Transverse colon (tissue), 4 donors: ENCODE measurements around the gene ADGRE2. TPM values are rescaled to one million over a fixed set of nuclear protein-coding genes. Genes with fewer than 3 reads are reported as not detected.

Experiments
- DNase-seq: peaks from one replicate; pipeline ENCODE4 v3.0.0-alpha.2; 2019
- H3K27ac ChIP-seq, 4 donors: fragments of 200-600 bp; sonication (generic); 2 replicates each; pipeline ENCODE4 v1.5.1; 2016 to 2018; ENCODE audit warnings: inconsistent platforms in 4 of 4
- H3K27me3 ChIP-seq: fragments of 200-600 bp; sonication (generic); 2 replicates; pipeline ENCODE4 v1.5.1; 2017; ENCODE audit warnings: inconsistent platforms
- H3K36me3 ChIP-seq, 4 donors: fragments of 200-600 bp; sonication (generic); 2 replicates each; pipeline ENCODE4 v1.5.1; 2017 to 2019; ENCODE audit warnings: inconsistent platforms in 4 of 4
- H3K4me1 ChIP-seq, 4 donors: fragments of 200-600 bp; sonication (generic); 2 replicates each; pipeline ENCODE4 v1.5.1; 2017 to 2020; ENCODE audit warnings: inconsistent platforms in 4 of 4
- H3K4me3 ChIP-seq, 4 donors: fragments of 200-600 bp; sonication (generic); 1 replicate in 1 of 4; 2 replicates in 3 of 4; pipeline versions ENCODE4 v1.5.1 to v1.6.1; 2017 to 2019; ENCODE audit warnings: inconsistent platforms in 4 of 4
- H3K9me3 ChIP-seq, 2 donors: fragments of 200-600 bp; sonication (generic); 2 replicates each; pipeline ENCODE4 v1.5.1; 2017 to 2019; ENCODE audit warnings: inconsistent platforms in 2 of 2
- CTCF ChIP-seq, 5 experiments: fragments of 200-600 bp in 3 of 5; fragments of 450-650 bp in 2 of 5; sonication (generic) in 3 of 5; IDR thresholded peaks; 1 replicate in 2 of 5; 2 replicates in 3 of 5; pipeline ENCODE4 v1.5.1; 2016 to 2017; ENCODE audit warnings: antibody characterized with exemption in 5 of 5, inconsistent platforms in 3 of 5, mild to moderate bottlenecking in 2 of 5, moderate library complexity in 1 of 5
- EP300 ChIP-seq: sonication (generic); formaldehyde crosslinking; IDR thresholded peaks from one replicate; pipeline ENCODE4 v1.6.1; 2017; ENCODE audit warnings: antibody characterized with exemption, low read depth
- POLR2A ChIP-seq: fragments of 450-650 bp; IDR thresholded peaks from one replicate; pipeline ENCODE4 v1.6.1; 2016; ENCODE audit warnings: antibody characterized with exemption, mild to moderate bottlenecking, moderate library complexity
- POLR2AphosphoS5 ChIP-seq, 3 donors: sonication (generic); formaldehyde crosslinking; IDR thresholded peaks; one replicate each; pipeline ENCODE4 v1.6.1; 2016; ENCODE audit warnings: antibody characterized with exemption in 3 of 3
- WGBS, 2 donors: methylation state at CpG; one replicate each; pipeline ENCODE4 v1.1.5; 2018; ENCODE audit warnings: low coverage in 1 of 2; 5-methylcytosine and 5-hydroxymethylcytosine counted together
- in situ Hi-C, 4 donors: fragments of 200-750 bp; cut with MboI; loops; one replicate each; pipeline versions ENCODE4 v1.15.0 to v1.15.1; 2017; ENCODE audit warnings: low sequenced_read_pairs in 3 of 4, low pct_ligation_motif_present in 1 of 4, low pct_unique_long_range_greater_than_20kb in 1 of 4
- intact Hi-C: fragments of 100-400 bp; cut with DNase I; formaldehyde crosslinking; loops from one replicate; pipeline ENCODE4 v1.15.1; 2023; ENCODE audit warnings: low total_unique reads
- small RNA-seq, 4 donors: library from RNA; depleted of rRNA; stranded (forward); fragments of <200 nt; gene quantifications; one replicate each; pipeline ENCODE3, GENCODE V24; 2016
- total RNA-seq, 4 donors: library from RNA; depleted of rRNA; stranded (reverse); fragments of >200 nt; gene quantifications; one replicate each; pipeline ENCODE4 v1.1.0, GENCODE V29; 2016

ADGRE2 gene
- total RNA-seq, 4 donors from 2014 or later = 1.00 to 3.3 (median 1.8) TPM

GRCh38 chr19:14689598-14690503 lies 88.5 kb downstream of the ADGRE2 start, which contains the start of gene ZNF333:
TSS of gene ZNF333 (plus strand) at chr19:14690048. CDS start at chr19:14693492, 3,444 bp downstream.
- in situ Hi-C loops = loop anchor here (10.0 kb wide), 1 partner anchor 115 kb away; the partner anchor contains the start of gene NDUFB7 (in 4 of the 4)
- 0% methylated on average over 19 of the region's 66 CpGs; no CpG with 5 or more reads in 1 of the 2 donors for WGBS, 2 donors

DNA sequence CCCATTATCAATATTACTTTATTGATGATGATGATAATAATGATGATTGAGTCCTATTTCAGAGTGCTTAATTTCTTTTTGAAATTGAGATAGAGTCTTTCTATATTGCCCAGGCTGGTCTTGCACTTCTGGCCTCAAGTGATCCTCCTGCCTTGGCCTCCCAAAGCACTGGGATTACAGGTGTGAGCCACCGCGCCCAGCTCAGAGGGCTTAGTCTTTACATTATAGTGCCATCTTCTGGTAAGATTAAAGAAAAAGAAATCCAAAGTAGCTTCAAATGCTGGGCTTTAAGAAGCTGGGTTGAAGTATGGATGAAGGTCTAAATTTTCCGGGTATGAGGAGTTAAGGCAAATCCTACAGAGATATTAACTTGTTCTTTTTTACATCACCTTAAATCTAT lies 91.9 kb downstream of the ADGRE2 start:
- no peak for TF ChIP-seq EP300
- peak in 3 of 5 experiments; percentile 20 to 32 (median 29) for TF ChIP-seq CTCF (IDR thresholded peaks at IDR 0.05)
- no peak for TF ChIP-seq POLR2A
- Histone ChIP-seq H3K27me3 (no peaks in the 10 kb centered on the region), H3K9me3 (no peaks in the 10 kb centered on the region), H3K27ac (no peak overlapping the region), H3K4me1 (peaks cover 0 to 10% (median 7%) of the 10 kb centered on the region in 4 donors), H3K36me3 (no peaks in the 10 kb centered on the region), H3K4me3 (no peak overlapping the region)
- DNase-seq = peak; percentile 17
- WGBS, 2 donors = 22 to 35% methylated on average over 3 of the region's 3 CpGs
- in situ Hi-C loops (loop anchor here (10.0 kb wide), 1 partner anchor 112 kb away; the partner anchor contains the start of gene NDUFB7 (in 4 of the 4)), intact Hi-C loops (no loop called here)

More at GRCh38 chr19:14689598-14690503, 88.5 kb downstream of the ADGRE2 start, which contains the start of gene ZNF333:
- peaks cover 0 to 10% (median 7%) of the 10 kb centered on the region in 4 donors for H3K4me1 ChIP-seq
- DNase-seq = peak; percentile 99
- TF ChIP-seq POLR2A (peak; percentile 55), POLR2AphosphoS5 (IDR thresholded peaks at IDR 0.05) (peak in 2 of 3 donors; percentile 56 to 76), EP300 (no peak), CTCF (IDR thresholded peaks at IDR 0.05) (no peak)
- intact Hi-C loops = loop anchor here (2.0 kb wide), 1 partner anchor 117 kb away; the partner anchor contains the start of gene NDUFB7
- no peaks in the 10 kb centered on the region for H3K27me3 ChIP-seq
- H3K27ac ChIP-seq = peak within 1 kb of the TSS; percentile 90 to 94 (median 92)
- H3K9me3 ChIP-seq = no peaks in the 10 kb centered on the region
- peak within 1 kb of the TSS; percentile 55 to 82 (median 68) for H3K4me3 ChIP-seq
- H3K36me3 ChIP-seq = no peaks in the 10 kb centered on the region

DNA sequence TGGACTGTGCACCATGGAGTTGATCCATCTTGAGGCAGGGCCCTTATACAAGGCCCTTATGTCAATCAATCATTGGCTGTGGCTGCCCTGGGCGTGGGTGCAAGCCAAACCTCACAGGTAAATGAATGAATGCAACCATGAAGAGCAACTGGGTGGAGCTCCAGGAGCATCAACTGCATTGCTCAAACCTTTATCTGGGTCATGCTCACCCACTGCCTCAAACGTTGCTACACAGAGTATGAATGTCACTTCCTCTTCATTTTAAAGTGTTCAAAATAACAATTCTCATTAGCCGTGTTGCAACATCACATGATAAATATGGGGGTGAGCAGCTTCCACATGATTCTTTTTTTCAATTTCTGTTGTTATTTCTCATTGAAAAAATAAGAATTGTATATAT lies 94.9 kb downstream of the ADGRE2 start:
- WGBS, 2 donors = 38 to 39% methylated on average over 2 to 3 of the region's 3 CpGs
- intact Hi-C loops = no loop called here
- TF ChIP-seq CTCF (IDR thresholded peaks at IDR 0.05) = no peak
- no peak for TF ChIP-seq POLR2A
- no peak for TF ChIP-seq EP300
- TF ChIP-seq POLR2AphosphoS5 (IDR thresholded peaks at IDR 0.05) = no peak
- Histone ChIP-seq H3K9me3 (no peaks in the 10 kb centered on the region), H3K4me3 (no peak overlapping the region), H3K4me1 (no peaks in the 10 kb centered on the region), H3K27ac (no peak overlapping the region), H3K36me3 (no peaks in the 10 kb centered on the region), H3K27me3 (no peaks in the 10 kb centered on the region)
- DNase-seq = no peak
- in situ Hi-C loops = loop anchor here (10.0 kb wide), 1 partner anchor 109 kb away; the partner anchor contains the start of gene NDUFB7 (in 4 of the 4)

Small RNAs within 50 kb of the gene (small RNA-seq; reads per million reads assigned to genes)
- 0 reads per million in 4 donors for gene AC005255.1

Other genes starting within 250 kb of the ADGRE2 start
- 100 to 1,000 TPM in 1 of 4 donors, 10 to 100 TPM in 3; 36.6 to 145 (median 69.3) TPM for gene TECR, start 249.0 kb downstream of the ADGRE2 start, total RNA-seq
- gene NDUFB7, start 206.5 kb downstream of the ADGRE2 start, total RNA-seq = 100 to 1,000 TPM; 380 to 710 (median 454) TPM
- gene CLEC17A, start 195.5 kb downstream of the ADGRE2 start, total RNA-seq = 1 to 10 TPM in 1 of 4 donors, under 1 TPM in 1, not detected in 2; 0.41 to 4.9 TPM
- not detected for gene ADGRE3, start 103.7 kb downstream of the ADGRE2 start, total RNA-seq
- 10 to 100 TPM; 10.1 to 31.4 (median 16.1) TPM for gene ZNF333, start 88.5 kb downstream of the ADGRE2 start, total RNA-seq
- not detected for gene OR7A5, start 56.6 kb upstream of the ADGRE2 start, total RNA-seq
- gene OR7C1, start 56.6 kb upstream of the ADGRE2 start, total RNA-seq = under 1 TPM in 1 of 4 donors, not detected in 3; under 0.01 TPM
- gene OR7A10, start 70.4 kb upstream of the ADGRE2 start, total RNA-seq = not detected
- not detected for gene OR7A17, start 107.6 kb upstream of the ADGRE2 start, total RNA-seq
- not detected for gene OR7C2, start 162.9 kb upstream of the ADGRE2 start, total RNA-seq
- not detected for gene SLC1A6, start 201.3 kb upstream of the ADGRE2 start, total RNA-seq